ENCODE results near the gene C11orf87.

DNA sequence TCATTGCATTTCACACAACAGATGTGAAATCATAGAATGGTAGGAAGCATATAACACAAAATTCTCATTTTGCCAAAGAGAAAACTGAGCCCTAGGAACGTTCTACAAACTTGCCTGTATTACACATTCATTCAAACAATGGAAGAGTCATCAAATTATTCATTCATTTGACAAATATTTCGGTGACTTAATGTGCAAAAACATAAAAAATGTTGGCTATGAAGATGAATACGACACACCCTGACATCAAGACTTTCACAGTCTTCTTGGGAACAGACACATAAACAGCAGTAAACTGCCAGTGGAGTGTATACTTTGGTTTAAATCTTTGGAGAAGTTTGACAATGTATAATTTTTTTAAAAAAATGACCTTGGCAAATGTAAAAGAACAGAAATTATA is 20.4 kb upstream of the C11orf87 start:
- TF ChIP-seq POLR2AphosphoS5 (IDR thresholded peaks at IDR 0.05): no peak
- TF ChIP-seq, protein P1, sequence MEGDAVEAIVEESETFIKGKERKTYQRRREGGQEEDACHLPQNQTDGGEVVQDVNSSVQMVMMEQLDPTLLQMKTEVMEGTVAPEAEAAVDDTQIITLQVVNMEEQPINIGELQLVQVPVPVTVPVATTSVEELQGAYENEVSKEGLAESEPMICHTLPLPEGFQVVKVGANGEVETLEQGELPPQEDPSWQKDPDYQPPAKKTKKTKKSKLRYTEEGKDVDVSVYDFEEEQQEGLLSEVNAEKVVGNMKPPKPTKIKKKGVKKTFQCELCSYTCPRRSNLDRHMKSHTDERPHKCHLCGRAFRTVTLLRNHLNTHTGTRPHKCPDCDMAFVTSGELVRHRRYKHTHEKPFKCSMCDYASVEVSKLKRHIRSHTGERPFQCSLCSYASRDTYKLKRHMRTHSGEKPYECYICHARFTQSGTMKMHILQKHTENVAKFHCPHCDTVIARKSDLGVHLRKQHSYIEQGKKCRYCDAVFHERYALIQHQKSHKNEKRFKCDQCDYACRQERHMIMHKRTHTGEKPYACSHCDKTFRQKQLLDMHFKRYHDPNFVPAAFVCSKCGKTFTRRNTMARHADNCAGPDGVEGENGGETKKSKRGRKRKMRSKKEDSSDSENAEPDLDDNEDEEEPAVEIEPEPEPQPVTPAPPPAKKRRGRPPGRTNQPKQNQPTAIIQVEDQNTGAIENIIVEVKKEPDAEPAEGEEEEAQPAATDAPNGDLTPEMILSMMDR (IDR thresholded peaks at IDR 0.05): no peak
